GM11168 (cell line): ENCODE results near the gene DHX8.
"Not testable (repeated sequence)": the region's sequence is repeated elsewhere in the genome, so short reads cannot be mapped to it uniquely, and the experiment has no call there.

ENCODE experiments used
- in situ Hi-C: fragments of 300-500 bp; cut with MboI; formaldehyde crosslinking; loops from one replicate; pipeline ENCODE4 v1.12.0; 2022; ENCODE audit warnings: low sequenced_read_pairs; ENCODE audit not compliant: unreplicated experiment

The DHX8 gene

DNA sequence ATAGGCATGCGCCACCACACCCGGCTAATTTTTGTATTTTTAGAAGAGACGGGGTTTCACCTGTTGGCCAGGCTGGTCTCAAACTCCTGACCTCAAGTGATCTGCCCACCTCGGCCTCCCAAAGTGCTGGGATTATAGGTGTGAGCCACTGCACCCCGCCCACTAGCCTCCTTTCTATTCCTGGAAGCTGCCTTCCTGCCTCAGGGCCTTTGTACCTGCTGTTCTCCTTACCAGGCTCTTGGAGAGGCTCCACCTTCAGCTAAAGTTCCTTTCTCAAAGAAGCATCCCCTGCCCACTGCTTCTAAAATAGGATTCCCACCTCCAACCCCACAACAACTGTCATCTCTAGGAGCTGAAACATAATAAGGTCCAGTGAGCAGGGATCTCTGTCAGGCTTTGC lies 23.9 kb upstream of the DHX8 start:
- in situ Hi-C loops = not testable (repeated sequence)

- in situ Hi-C loops = no loop called here
Measured at GRCh38 chr17:43461185-43461584, 22.6 kb upstream of the DHX8 start.

DNA sequence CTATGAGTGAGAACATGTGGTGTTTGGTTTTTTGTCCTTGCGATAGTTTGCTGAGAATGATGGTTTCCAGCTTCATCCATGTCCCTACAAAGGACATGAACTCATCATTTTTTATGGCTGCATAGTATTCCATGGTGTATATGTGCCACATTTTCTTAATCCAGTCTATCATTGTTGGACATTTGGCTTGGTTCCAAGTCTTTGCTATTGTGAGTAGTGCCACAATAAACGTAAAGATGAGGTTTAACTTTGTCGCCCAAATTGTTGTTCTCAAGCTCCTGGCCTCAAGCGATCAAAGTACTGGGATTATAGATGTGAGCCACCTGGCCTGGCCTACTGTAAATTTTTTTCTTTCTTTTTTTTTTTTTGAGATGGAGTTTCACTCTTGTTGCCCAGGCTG lies 21.2 kb upstream of the DHX8 start:
- in situ Hi-C loops = not testable (repeated sequence)

DNA sequence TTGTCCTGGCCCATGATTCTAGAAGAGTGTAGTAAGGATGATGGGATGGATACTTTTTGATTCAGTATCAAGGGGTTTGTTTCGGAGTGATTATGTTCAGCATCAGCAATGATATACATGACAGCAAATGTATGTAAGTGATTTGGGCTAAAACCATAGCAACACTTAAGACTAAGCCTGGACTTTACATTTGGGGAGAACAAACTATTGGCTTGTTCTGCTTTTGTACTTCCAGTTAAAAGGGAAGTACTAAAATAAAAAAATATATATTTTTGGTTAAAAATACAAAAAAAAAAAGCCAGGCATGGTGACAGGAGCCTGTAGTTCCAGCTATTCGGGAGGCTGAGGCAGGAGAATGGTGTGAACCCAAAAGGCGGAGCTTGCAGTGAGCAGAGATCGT lies 20.5 kb upstream of the DHX8 start:
- in situ Hi-C loops = no loop called here

DNA sequence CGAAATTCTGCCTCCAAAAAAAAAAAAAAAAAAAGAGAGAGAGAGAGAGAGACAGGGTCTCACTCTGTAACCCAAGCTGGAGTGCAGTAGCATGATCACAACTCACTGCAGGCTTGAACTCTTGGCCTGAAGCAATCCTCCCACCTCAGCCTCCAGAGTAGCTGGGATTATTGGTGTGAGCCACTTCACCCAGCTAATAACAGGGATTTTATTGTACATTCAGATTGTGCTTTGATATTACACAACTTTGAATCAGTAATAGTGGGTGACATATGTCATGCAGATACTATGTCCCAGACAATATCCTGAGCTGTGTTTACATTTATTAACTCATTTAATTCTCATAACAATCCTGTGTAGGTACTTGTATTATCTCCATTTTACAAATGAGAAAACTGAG lies 19.7 kb upstream of the DHX8 start:
- in situ Hi-C loops = no loop called here

- in situ Hi-C loops = no loop called here
Measured at GRCh38 chr17:43465049-43465448, 18.7 kb upstream of the DHX8 start.

DNA sequence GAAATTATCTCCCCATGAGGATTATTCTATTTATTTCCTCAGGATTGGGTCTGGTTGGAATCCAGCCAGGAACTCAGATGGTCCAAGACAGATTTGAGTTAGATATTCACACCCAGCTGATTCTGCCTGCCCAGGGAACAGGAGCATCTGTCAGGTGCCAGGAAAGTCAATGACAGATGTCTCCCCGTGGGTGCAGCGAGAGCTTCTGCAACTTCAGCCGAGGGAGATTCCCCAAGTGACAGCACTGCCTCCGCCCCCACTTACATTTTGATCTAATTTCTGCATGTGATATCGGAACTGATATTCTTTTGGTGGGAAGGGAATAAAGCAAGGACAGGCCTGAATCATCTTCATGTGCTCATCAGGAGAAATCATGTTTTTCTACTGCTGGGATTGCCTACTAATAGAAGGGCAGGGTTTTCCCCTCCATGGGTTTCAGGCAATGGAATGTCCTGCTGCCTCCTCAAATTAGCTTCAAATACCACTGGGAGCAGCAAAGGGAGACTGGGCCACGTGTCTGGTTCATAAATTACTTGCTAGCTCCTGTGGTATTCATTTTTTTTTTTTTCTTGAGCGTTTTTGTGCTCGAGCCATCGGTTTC lies 15.7 kb upstream of the DHX8 start:
- in situ Hi-C loops = no loop called here

DNA sequence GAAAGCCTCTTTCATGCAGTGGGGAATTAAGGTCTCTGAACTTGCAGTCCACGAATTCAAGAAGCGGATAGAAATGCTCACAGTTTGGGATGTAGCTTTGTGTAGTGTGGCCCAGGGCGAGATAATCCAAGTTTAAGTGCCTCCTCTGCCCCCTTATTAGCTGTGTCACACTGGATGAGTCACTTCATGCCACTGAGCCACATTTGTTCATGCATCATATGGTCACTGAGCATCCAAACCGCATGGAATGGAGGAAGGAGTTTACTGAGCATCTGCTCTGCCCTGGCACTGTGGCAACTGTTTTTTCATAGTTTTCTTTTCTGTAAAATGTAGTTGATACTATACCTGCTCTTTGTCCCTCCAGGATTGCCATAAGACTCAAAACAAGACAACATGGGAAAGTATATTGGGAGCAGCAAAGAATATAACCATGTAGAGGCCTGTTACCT lies 15.1 kb upstream of the DHX8 start:
- in situ Hi-C loops = no loop called here

- in situ Hi-C loops = no loop called here
Measured at GRCh38 chr17:43469145-43469544, 14.6 kb upstream of the DHX8 start.

DNA sequence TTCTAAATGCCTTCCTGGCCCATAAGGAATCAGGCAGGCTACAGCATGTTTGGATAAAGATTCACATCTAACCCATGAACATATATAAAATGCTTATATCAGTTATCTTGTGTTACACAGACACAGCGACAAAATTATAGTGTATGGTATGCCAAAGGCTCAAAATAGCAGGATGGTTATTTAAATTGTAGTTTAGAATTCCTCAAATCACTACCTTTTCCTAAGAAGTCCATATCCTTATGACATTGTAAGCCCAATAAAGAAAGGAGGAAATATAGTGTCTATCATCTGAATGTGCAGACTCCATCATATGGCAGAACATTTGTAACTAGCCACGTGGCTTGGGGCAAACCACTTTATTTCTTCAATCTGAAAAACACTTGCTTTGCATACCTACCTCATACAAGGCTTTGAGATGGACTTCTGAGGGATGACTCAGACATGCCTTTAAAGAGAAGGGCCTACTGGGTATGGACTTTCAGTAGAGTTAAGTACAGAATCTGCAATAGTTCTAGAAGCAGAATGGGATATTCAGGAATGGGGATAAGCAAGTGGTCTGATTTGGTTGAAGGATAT lies 12.1 kb upstream of the DHX8 start:
- in situ Hi-C loops = no loop called here

- in situ Hi-C loops = no loop called here
Measured at GRCh38 chr17:43475494-43476089, 8.2 kb upstream of the DHX8 start.

DNA sequence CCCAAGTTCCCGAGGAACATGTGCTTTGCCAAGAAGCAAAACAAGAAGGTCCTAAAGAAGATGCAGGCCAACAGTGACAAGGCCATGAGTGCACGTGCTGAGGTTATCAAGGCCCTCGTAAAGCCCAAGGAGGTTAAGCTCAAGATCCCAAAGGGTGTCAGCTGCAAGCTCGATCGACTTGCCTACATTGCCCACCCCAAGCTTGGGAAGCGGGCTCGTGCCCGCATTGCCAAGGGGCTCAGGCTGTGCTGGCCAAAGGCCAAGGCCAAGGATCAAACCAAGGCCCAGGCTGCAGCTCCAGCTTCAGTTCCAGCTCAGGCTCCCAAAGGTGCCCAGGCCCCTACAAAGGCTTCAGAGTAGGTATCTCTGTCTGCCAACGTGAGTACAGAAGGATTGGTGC lies 7.5 kb upstream of the DHX8 start:
- in situ Hi-C loops = not testable (repeated sequence)

- in situ Hi-C loops = no loop called here
Measured at GRCh38 chr17:43477832-43478634, 5.7 kb upstream of the DHX8 start.

- in situ Hi-C loops = loop anchor here (5.0 to 10.0 kb wide), 2 partner anchors 83 to 105 kb away; partner anchors contain the start of gene ARL4D
Measured at GRCh38 chr17:43479948-43480347, 3.8 kb upstream of the DHX8 start.

DNA sequence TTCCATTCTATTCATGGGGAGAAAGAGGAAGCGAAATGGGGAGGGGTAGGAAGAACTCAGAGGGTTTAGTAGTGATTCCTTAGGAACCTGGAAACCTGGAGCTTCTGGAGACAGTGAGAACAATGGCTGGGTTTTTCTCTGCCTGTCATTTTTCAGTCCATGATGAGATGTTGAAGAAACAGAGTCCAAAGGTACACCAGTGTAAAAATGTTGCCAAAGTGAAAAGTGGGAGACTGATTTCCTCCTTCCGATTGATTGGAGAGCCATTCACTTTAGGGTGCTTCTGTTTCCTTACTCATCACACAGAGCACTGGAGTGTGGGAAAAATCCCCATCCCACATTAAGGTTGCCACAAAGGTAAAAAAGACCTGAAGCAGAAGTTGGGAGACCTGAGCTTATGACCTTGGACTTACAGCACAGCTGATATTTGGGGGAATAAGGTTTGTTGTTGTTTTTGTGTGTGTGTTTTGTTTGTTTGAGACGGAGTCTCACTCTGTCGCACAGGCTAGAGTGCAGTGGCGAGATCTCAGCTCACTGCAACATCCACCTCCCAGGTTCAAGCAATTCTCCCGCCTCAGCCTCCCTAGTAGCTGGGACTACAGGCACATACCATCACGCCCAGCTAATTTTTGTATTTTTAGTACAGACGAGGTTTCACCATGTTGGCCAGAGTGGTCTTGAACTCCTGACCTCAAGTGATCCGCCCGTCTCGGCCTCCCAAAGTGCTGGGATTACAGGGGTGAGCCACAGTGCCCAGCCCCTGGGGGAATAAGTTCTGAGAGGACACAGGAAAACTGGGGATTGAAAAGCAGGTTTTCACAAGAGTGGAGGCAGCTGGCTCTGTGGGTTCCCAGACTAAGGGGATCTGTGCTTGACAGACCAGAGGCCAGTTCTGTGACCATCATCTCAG lies 1.4 kb upstream of the DHX8 start:
- in situ Hi-C loops = loop anchor here (5.0 to 10.0 kb wide), 2 partner anchors 85 to 108 kb away; partner anchors contain the start of gene ARL4D

DNA sequence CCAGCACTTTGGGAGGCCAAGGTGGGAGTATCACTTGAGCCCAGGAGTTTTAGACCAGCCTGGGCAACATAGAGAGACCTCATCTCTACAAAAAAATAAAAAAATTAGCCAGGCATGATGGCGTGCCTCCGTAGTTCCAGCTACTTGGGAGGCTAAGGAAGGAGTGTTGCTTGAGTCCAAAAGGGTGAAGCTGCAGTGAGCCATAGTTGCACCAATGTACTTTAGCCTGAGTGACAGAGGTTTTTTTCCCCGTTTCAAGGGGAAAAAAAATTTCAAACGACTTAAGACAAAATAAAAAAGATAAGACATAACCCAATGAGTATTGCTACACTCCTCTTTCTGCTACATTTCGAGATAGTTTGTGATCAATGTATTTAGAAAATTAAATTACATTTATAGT lies 6.8 kb downstream of the DHX8 start:
- in situ Hi-C loops = no loop called here

DNA sequence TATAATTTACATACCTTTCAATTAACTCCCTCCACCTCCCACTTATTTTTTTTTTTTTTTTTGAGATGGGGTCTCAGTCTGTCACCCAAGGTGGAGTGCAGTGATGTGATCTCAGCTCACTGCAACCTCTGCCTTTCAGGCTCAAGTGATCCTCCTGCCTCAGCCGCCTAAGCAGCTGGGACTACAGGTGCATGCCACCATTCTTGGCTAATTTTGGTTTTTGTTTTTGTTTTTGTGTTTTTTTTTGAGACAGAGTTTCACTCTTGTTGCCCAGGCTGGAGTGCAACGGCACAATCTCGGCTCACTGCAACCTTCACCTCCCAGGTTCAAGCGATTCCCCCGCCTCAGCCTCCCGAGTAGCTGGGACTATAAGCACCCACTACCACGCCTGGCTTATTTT lies 25.7 kb downstream of the DHX8 start:
- in situ Hi-C loops = not testable (repeated sequence)

- in situ Hi-C loops = not testable (repeated sequence)
Measured at GRCh38 chr17:43511199-43511598, 27.4 kb downstream of the DHX8 start.

GRCh38 chr17:43515656-43516055 lies 31.9 kb downstream of the DHX8 start:
- in situ Hi-C loops = no loop called here

DNA sequence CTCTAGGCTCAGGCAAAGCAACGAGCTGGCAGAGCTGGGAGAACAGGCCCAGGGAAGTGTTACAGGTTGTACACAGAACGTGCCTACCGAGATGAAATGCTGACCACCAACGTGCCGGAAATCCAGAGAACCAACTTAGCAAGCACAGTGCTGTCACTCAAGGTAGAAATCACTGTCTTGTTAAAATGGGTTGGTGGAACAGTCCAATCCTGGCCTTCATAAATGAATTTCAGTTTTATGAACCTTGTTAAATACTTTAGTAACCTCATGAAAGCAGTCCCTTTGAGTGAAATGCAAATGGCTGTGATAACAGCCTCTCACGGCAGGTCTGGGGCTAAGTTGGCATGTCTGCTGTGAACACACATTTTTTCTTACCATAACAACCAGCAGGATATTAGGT lies 33.4 kb downstream of the DHX8 start:
- in situ Hi-C loops = no loop called here
